ENCODE measurements around the gene UBE2B.

UBE2B gene

GRCh38 chr5:134427540-134428041 is 56.2 kb downstream of the UBE2B start:
- ATAC-seq (ENCODE audit: insufficient read depth, low read depth) (no peak), DNase-seq (no peak)
- Histone ChIP-seq H3K27me3 (ENCODE audit: insufficient read depth, low read length, poor library complexity) (peaks cover 15% of the 10 kb centered on the region), H3K4me1 (ENCODE audit: insufficient read depth, low read length) (no peaks in the 10 kb centered on the region), H3K36me3 (ENCODE audit: insufficient read depth, low read length) (no peaks in the 10 kb centered on the region), H4K20me1 (ENCODE audit: insufficient read depth, low read length) (no peaks in the 10 kb centered on the region), H2AFZ (ENCODE audit: low read depth, low read length) (no peak overlapping the region), H3K9me3 (ENCODE audit: insufficient read depth, low read length, severe bottlenecking) (no peaks in the 10 kb centered on the region), H3K27ac (ENCODE audit: low read length) (no peak overlapping the region), H3K4me3 (ENCODE audit: low read depth in 1 of 2, low read length in 2 of 2) (no peak overlapping the region), H3K79me2 (ENCODE audit: insufficient read depth, low read length) (no peaks in the 10 kb centered on the region), H3K9ac (ENCODE audit: low read depth, low read length) (no peak overlapping the region), H3K4me2 (ENCODE audit: insufficient read depth, low read length) (no peak overlapping the region)
- TF ChIP-seq EZH2 (IDR thresholded peaks at IDR 0.05; ENCODE audit: borderline replicate concordance, low read depth, low read length, severe bottlenecking) (no peak), CTCF (IDR thresholded peaks at IDR 0.05; ENCODE audit: borderline replicate concordance, extremely low read depth, low read length, poor library complexity, severe bottlenecking) (no peak)

- no peak overlapping the region for H3K4me3 ChIP-seq (ENCODE audit: low read depth in 1 of 2, low read length in 2 of 2)
- no peaks in the 10 kb centered on the region for H4K20me1 ChIP-seq (ENCODE audit: insufficient read depth, low read length)
- no peaks in the 10 kb centered on the region for H3K79me2 ChIP-seq (ENCODE audit: insufficient read depth, low read length)
- H3K4me2 ChIP-seq (ENCODE audit: insufficient read depth, low read length) = no peak overlapping the region
- H2AFZ ChIP-seq (ENCODE audit: low read depth, low read length) = no peak overlapping the region
- no peak overlapping the region for H3K9ac ChIP-seq (ENCODE audit: low read depth, low read length)
- no peaks in the 10 kb centered on the region for H3K9me3 ChIP-seq (ENCODE audit: insufficient read depth, low read length, severe bottlenecking)
- DNase-seq (no peak), ATAC-seq (ENCODE audit: insufficient read depth, low read depth) (no peak)
- H3K36me3 ChIP-seq (ENCODE audit: insufficient read depth, low read length) = no peaks in the 10 kb centered on the region
- H3K27me3 ChIP-seq (ENCODE audit: insufficient read depth, low read length, poor library complexity) = peaks cover 15% of the 10 kb centered on the region
- TF ChIP-seq EZH2 (IDR thresholded peaks at IDR 0.05; ENCODE audit: borderline replicate concordance, low read depth, low read length, severe bottlenecking) (no peak), CTCF (IDR thresholded peaks at IDR 0.05; ENCODE audit: borderline replicate concordance, extremely low read depth, low read length, poor library complexity, severe bottlenecking) (no peak)
- H3K27ac ChIP-seq (ENCODE audit: low read length) = no peak overlapping the region
- H3K4me1 ChIP-seq (ENCODE audit: insufficient read depth, low read length) = no peaks in the 10 kb centered on the region
Measured at GRCh38 chr5:134430001-134430569, 58.7 kb downstream of the UBE2B start.

- H3K36me3 ChIP-seq (ENCODE audit: insufficient read depth, low read length) = no peaks in the 10 kb centered on the region
- DNase-seq = no peak
- H3K9ac ChIP-seq (ENCODE audit: low read depth, low read length) = no peak overlapping the region
- H3K9me3 ChIP-seq (ENCODE audit: insufficient read depth, low read length, severe bottlenecking) = no peaks in the 10 kb centered on the region
- peaks cover 15% of the 10 kb centered on the region for H3K27me3 ChIP-seq (ENCODE audit: insufficient read depth, low read length, poor library complexity)
- H3K79me2 ChIP-seq (ENCODE audit: insufficient read depth, low read length) = no peaks in the 10 kb centered on the region
- no peaks in the 10 kb centered on the region for H3K4me1 ChIP-seq (ENCODE audit: insufficient read depth, low read length)
- H3K27ac ChIP-seq (ENCODE audit: low read length) = no peak overlapping the region
- no peak overlapping the region for H3K4me2 ChIP-seq (ENCODE audit: insufficient read depth, low read length)
- TF ChIP-seq CTCF (IDR thresholded peaks at IDR 0.05; ENCODE audit: borderline replicate concordance, extremely low read depth, low read length, poor library complexity, severe bottlenecking) = no peak
- TF ChIP-seq EZH2 (IDR thresholded peaks at IDR 0.05; ENCODE audit: borderline replicate concordance, low read depth, low read length, severe bottlenecking) = no peak
- no peak overlapping the region for H3K4me3 ChIP-seq (ENCODE audit: low read depth in 1 of 2, low read length in 2 of 2)
- H4K20me1 ChIP-seq (ENCODE audit: insufficient read depth, low read length) = no peaks in the 10 kb centered on the region
- H2AFZ ChIP-seq (ENCODE audit: low read depth, low read length) = no peak overlapping the region
- no peak for ATAC-seq (ENCODE audit: insufficient read depth, low read depth)
Measured at GRCh38 chr5:134432174-134432573, 60.8 kb downstream of the UBE2B start.

All from DND-41 (cell line).